ENCODE results near the gene PDLIM3.

- no peak for TF ChIP-seq CTCF (IDR thresholded peaks at IDR 0.05)
- no peak for TF ChIP-seq EZH2 (IDR thresholded peaks at IDR 0.05; ENCODE audit: borderline replicate concordance, insufficient read depth, low read depth, low read length, poor library complexity, severe bottlenecking)
Measured at GRCh38 chr4:185523862-185524261, 11.4 kb downstream of the PDLIM3 start.
